ENCODE data around the gene PCNA. TPM values are rescaled to one million over a fixed set of nuclear protein-coding genes. Genes with fewer than 3 reads are reported as not detected.

The PCNA gene
- total RNA-seq, 1 donor from 2014 or later: 87.5 TPM

- H3K4me1 Mint-ChIP-seq: no peaks in the 10 kb centered on the region
- H3K36me3 Mint-ChIP-seq: no peaks in the 10 kb centered on the region
- DNase-seq (ENCODE audit: low spot score in 2 of 2, unreplicated experiment in 2 of 2): no peak
- no peaks in the 10 kb centered on the region for H3K9me3 Mint-ChIP-seq
- no peaks in the 10 kb centered on the region for H3K27me3 Mint-ChIP-seq (ENCODE audit: low read depth)
- TF ChIP-seq, protein P1, sequence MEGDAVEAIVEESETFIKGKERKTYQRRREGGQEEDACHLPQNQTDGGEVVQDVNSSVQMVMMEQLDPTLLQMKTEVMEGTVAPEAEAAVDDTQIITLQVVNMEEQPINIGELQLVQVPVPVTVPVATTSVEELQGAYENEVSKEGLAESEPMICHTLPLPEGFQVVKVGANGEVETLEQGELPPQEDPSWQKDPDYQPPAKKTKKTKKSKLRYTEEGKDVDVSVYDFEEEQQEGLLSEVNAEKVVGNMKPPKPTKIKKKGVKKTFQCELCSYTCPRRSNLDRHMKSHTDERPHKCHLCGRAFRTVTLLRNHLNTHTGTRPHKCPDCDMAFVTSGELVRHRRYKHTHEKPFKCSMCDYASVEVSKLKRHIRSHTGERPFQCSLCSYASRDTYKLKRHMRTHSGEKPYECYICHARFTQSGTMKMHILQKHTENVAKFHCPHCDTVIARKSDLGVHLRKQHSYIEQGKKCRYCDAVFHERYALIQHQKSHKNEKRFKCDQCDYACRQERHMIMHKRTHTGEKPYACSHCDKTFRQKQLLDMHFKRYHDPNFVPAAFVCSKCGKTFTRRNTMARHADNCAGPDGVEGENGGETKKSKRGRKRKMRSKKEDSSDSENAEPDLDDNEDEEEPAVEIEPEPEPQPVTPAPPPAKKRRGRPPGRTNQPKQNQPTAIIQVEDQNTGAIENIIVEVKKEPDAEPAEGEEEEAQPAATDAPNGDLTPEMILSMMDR (IDR thresholded peaks at IDR 0.05; ENCODE audit: unreplicated experiment): no peak
- no peak overlapping the region for H3K27ac Mint-ChIP-seq
- no peak overlapping the region for H3K4me3 Mint-ChIP-seq
These were observed 26.4 kb upstream of the PCNA start for GRCh38 chr20:5146099-5146668.

DNA sequence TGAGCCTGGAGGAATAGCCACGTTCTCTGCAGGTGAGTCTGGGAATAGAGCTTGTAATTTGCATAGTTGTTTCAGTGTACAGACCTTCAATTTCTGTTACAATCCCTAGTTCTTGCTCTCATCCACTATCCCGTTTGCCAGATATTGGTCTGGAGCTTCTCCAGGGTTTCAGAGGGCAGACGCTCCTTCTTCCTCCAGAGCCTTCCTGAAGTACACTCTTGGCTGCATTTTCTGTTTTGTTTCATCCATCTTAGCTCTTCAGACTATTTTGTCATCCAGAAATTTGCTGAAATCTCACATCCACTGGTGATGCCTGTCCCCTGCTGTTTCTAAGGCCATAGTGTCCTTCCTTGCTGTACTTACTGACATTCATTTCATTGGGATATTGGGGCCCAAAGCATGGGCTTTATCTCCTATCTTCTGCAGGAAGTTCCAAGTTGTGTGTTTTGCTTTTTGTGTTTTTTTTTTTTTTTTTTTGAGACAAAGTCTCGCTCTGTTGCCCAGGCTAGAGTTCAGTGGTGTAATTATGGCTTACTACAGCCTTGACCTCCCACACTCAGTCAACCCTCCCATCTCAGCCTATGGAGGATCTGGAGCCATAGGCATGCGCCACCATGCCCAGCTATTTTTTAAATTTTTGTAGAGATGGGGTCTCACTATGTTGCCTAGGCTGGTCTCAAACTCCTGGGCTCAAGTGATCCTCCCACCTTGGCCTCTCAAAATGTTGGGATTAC, 25.8 kb upstream of the PCNA start:
- no peak overlapping the region for H3K27ac Mint-ChIP-seq
- no peak overlapping the region for H3K4me3 Mint-ChIP-seq
- H3K27me3 Mint-ChIP-seq (ENCODE audit: low read depth): no peaks in the 10 kb centered on the region
- no peak for DNase-seq (ENCODE audit: low spot score in 2 of 2, unreplicated experiment in 2 of 2)
- H3K9me3 Mint-ChIP-seq: no peaks in the 10 kb centered on the region
- H3K4me1 Mint-ChIP-seq: peaks cover 2% of the 10 kb centered on the region
- H3K36me3 Mint-ChIP-seq: no peaks in the 10 kb centered on the region
- TF ChIP-seq, protein P1 (IDR thresholded peaks at IDR 0.05; ENCODE audit: unreplicated experiment): no peak

DNA sequence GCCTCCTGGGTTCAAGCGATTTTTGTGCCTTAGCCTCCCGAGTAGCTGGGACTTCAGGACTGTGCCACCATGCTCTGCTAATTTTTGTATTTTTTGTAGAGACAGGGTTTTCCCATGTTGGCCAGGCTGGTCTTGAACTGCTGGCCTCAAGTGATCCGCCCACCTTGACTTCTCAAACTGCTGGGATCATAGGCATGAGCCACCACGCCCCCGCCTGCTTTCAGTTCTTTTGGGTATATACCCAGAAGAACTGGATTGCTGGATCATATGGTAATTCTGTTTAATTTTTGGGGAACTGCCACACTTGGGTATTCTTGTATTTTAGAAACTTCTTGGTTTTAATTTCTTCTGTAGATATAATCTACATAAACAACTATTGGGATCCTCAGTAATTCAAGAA, 24.1 kb upstream of the PCNA start:
- Mint-ChIP-seq H3K4me1 (peaks cover 2% of the 10 kb centered on the region), H3K4me3 (no peak overlapping the region), H3K27me3 (ENCODE audit: low read depth) (no peaks in the 10 kb centered on the region), H3K9me3 (no peaks in the 10 kb centered on the region), H3K27ac (no peak overlapping the region), H3K36me3 (no peaks in the 10 kb centered on the region)
- TF ChIP-seq, protein P1 (IDR thresholded peaks at IDR 0.05; ENCODE audit: unreplicated experiment): no peak
- no peak for DNase-seq (ENCODE audit: low spot score in 2 of 2, unreplicated experiment in 2 of 2)

DNA sequence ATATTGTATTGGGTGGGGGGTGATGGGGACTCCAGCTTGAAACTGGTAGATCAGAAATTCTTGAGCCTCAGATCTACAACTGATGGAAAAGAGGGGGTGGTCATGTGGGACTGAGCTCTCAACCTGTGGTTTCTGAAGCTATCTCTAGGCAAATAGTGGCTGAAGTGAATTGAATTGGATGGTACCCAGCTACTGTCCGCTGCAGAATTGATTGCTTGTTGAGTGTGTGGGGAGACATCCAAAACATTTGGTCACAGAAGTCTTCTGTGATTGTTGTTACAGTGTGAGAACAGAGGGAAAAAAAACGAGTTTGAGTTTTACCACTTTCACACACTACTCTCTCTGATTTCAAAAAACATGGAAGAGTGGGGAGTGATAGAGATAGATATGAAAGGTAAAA, 21.9 kb upstream of the PCNA start:
- no peaks in the 10 kb centered on the region for H3K36me3 Mint-ChIP-seq
- DNase-seq (ENCODE audit: low spot score in 2 of 2, unreplicated experiment in 2 of 2): no peak
- H3K27ac Mint-ChIP-seq: no peak overlapping the region
- no peaks in the 10 kb centered on the region for H3K27me3 Mint-ChIP-seq (ENCODE audit: low read depth)
- H3K4me3 Mint-ChIP-seq: no peak overlapping the region
- peaks cover 5% of the 10 kb centered on the region for H3K4me1 Mint-ChIP-seq
- TF ChIP-seq, protein P1 (IDR thresholded peaks at IDR 0.05; ENCODE audit: unreplicated experiment): no peak
- no peaks in the 10 kb centered on the region for H3K9me3 Mint-ChIP-seq

DNA sequence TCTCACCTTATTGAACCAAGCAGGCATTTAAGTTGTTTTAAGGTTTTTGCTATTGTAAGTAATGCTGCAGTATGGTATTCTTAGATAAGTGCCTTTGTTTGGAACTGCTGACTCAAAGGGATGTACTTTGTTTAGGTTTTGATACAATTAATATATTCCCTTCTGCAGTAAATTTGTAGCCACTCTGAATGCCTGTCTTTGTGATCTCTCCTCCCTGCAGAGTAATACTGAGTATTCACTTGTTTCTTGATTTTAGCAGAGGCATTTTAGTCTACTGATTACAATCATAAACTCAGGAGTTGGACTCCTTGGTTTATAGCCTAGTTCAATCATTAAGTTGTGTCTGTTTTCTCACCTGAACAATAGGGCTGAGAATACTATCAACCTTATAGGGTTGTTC, 20.4 kb upstream of the PCNA start:
- Mint-ChIP-seq H3K4me3 (no peak overlapping the region), H3K9me3 (no peaks in the 10 kb centered on the region), H3K4me1 (peaks cover 12% of the 10 kb centered on the region), H3K27ac (no peak overlapping the region), H3K36me3 (no peaks in the 10 kb centered on the region), H3K27me3 (ENCODE audit: low read depth) (no peaks in the 10 kb centered on the region)
- TF ChIP-seq, protein P1 (IDR thresholded peaks at IDR 0.05; ENCODE audit: unreplicated experiment): no peak
- DNase-seq (ENCODE audit: low spot score in 2 of 2, unreplicated experiment in 2 of 2): no peak

Measured in mesothelial cell of epicardium (in vitro differentiated cells).